GM12878 (cell line): ENCODE data around the gene GRM7. TPM values are rescaled to one million over a fixed set of nuclear protein-coding genes. Genes with fewer than 3 reads are reported as not detected.

Experiments used
- ATAC-seq: fragments of 200-7000 bp; cut with Tn5 transposase; 3 replicates; pipeline ENCODE4 v1.9.1; 2020; ENCODE audit warnings: mild to moderate bottlenecking, moderate library complexity
- BruUV-seq: library from RNA; stranded (reverse); fragments of 400-500 nt; replicated peaks from 2 replicates; lab custom pipeline; 2021; lab: Mats Ljungman, UMichigan
- CTCF ChIA-PET: fragments of 300-600 bp; sonication (Branson Sonifier 250); formaldehyde crosslinking; extraction: SDS; loops from one replicate; lab custom pipeline; 2021; ENCODE audit warnings: inconsistent platforms; lab: Yijun Ruan, JAX
- POLR2A ChIA-PET: fragments of 350-600 bp; formaldehyde crosslinking; extraction: SDS; loops from one replicate; lab custom pipeline; 2021; ENCODE audit warnings: inconsistent platforms; lab: Charles Lee
- RAD21 ChIA-PET: fragments of 300-600 bp; sonication (Branson Sonifier 250); formaldehyde crosslinking; loops from one replicate; lab custom pipeline; 2023; ENCODE audit warnings: antibody characterized with exemption; ENCODE audit not compliant: unreplicated experiment; lab: Charles Lee
- SMC1A ChIA-PET: fragments of 300-600 bp; sonication (Branson Sonifier 250); formaldehyde crosslinking; loops from one replicate; lab custom pipeline; 2023; ENCODE audit not compliant: unreplicated experiment, uncharacterized antibody; lab: Charles Lee
- DNase-seq: peaks from one replicate; pipeline ENCODE4 v3.0.0-alpha.2; 2011; ENCODE audit warnings: low read depth, low spot score
- FAIRE-seq: peaks from 3 replicates; lab custom pipeline; 2011; peaks lifted over from hg19 to GRCh38; lab: Jason Lieb, UNC
- H2AFZ ChIP-seq: 2 replicates; pipeline ENCODE4 v1.6.0; 2011; ENCODE audit warnings: low read depth, low read length, control low read depth; ENCODE audit not compliant: control insufficient read depth
- H3K27ac ChIP-seq: 2 replicates; pipeline ENCODE4 v1.5.1; 2011; ENCODE audit warnings: control low read depth; ENCODE audit not compliant: control insufficient read depth, insufficient read depth
- H3K27me3 ChIP-seq, 2 experiments: replicated peaks in 1 of 2; 2 replicates each; pipeline versions ENCODE4 v1.6.0 to v1.6.1; 2011; ENCODE audit warnings: low read length in 1 of 2; ENCODE audit not compliant: control insufficient read depth in 2 of 2, insufficient read depth in 2 of 2
- H3K36me3 ChIP-seq, 2 experiments: 2 replicates each; pipeline ENCODE4 v1.5.1; 2011; ENCODE audit warnings: low read length in 1 of 2; ENCODE audit not compliant: control insufficient read depth in 2 of 2, insufficient read depth in 2 of 2
- H3K4me1 ChIP-seq: 2 replicates; pipeline ENCODE4 v1.6.1; 2011; ENCODE audit warnings: mild to moderate bottlenecking, low read length, moderate library complexity, mixed read lengths; ENCODE audit not compliant: control insufficient read depth, insufficient read depth
- H3K4me2 ChIP-seq: 2 replicates; pipeline ENCODE4 v1.6.0; 2011; ENCODE audit warnings: control low read depth; ENCODE audit not compliant: control insufficient read depth, insufficient read depth
- H3K4me3 ChIP-seq: fragments of 200-600 bp; sonication (generic); 2 replicates; pipeline ENCODE4 v1.5.1; 2016
- H3K79me2 ChIP-seq: 2 replicates; pipeline ENCODE4 v1.6.0; 2011; ENCODE audit warnings: low read length; ENCODE audit not compliant: control insufficient read depth, insufficient read depth
- H3K9ac ChIP-seq: 2 replicates; pipeline ENCODE4 v1.8.0; 2011; ENCODE audit warnings: low read length, control low read depth, mixed read lengths; ENCODE audit not compliant: control insufficient read depth, insufficient read depth
- H3K9me3 ChIP-seq: replicated peaks from 3 replicates; pipeline ENCODE4 v1.5.1; 2011; ENCODE audit warnings: mild to moderate bottlenecking, low read length; ENCODE audit not compliant: control insufficient read depth, insufficient read depth
- H4K20me1 ChIP-seq: 2 replicates; pipeline ENCODE4 v1.6.0; 2011; ENCODE audit not compliant: control insufficient read depth, insufficient read depth
- ASH2L ChIP-seq: fragments of 300-600, 200-600 bp; sonication (generic); IDR thresholded peaks from 2 replicates; pipeline ENCODE4 v1.6.1; 2017; ENCODE audit warnings: low read depth, mild to moderate bottlenecking, borderline replicate concordance
- CBX5 ChIP-seq: sonication (generic); IDR thresholded peaks from 2 replicates; pipeline ENCODE4 v1.6.1; 2016; ENCODE audit warnings: low read depth, moderate library complexity, mild to moderate bottlenecking, inconsistent platforms
- FOXM1 ChIP-seq: IDR thresholded peaks from 2 replicates; pipeline ENCODE4 v1.6.1; 2012; ENCODE audit warnings: low read depth, mild to moderate bottlenecking, inconsistent platforms, low read length, moderate library complexity
- MEF2B ChIP-seq: fragments of 450-650 bp; IDR thresholded peaks from 2 replicates; pipeline ENCODE4 v1.6.1; 2018; ENCODE audit warnings: mild to moderate bottlenecking, moderate library complexity; ENCODE audit not compliant: partially characterized antibody, poor library complexity, severe bottlenecking
- RAD51 ChIP-seq: fragments of 450-650 bp; IDR thresholded peaks from 2 replicates; pipeline ENCODE4 v1.6.1; 2016; ENCODE audit warnings: moderate library complexity, mild to moderate bottlenecking, inconsistent platforms
- RUNX3 ChIP-seq: IDR thresholded peaks from 2 replicates; pipeline ENCODE4 v1.6.1; 2012; ENCODE audit warnings: low read length, inconsistent platforms
- SIN3A ChIP-seq: IDR thresholded peaks from 2 replicates; pipeline ENCODE4 v1.6.1; 2012; ENCODE audit warnings: low read depth, low read length, improper control_type of control experiment
- SMAD1 ChIP-seq: fragments of 450-650 bp; IDR thresholded peaks from 2 replicates; pipeline ENCODE4 v1.6.1; 2018; ENCODE audit warnings: mild to moderate bottlenecking, low read depth; ENCODE audit not compliant: partially characterized antibody
- SMARCA5 ChIP-seq: fragments of 450-650 bp; IDR thresholded peaks from 2 replicates; pipeline ENCODE4 v1.6.1; 2017; ENCODE audit warnings: mild to moderate bottlenecking
- SPI1 ChIP-seq: IDR thresholded peaks from 2 replicates; pipeline ENCODE4 v1.6.1; 2011; ENCODE audit warnings: low read depth, mild to moderate bottlenecking, low read length, moderate library complexity, borderline replicate concordance; ENCODE audit not compliant: insufficient read depth
- TAF1 ChIP-seq: IDR thresholded peaks from 2 replicates; pipeline ENCODE4 v1.6.1; 2011; ENCODE audit warnings: mild to moderate bottlenecking, low read depth, low read length, borderline replicate concordance
- TBL1XR1 ChIP-seq: IDR thresholded peaks from 2 replicates; pipeline ENCODE4 v1.6.1; 2012; ENCODE audit warnings: low read depth, low read length, improper control_type of control experiment
- YBX1 ChIP-seq: fragments of 450-650 bp; IDR thresholded peaks from 2 replicates; pipeline ENCODE4 v1.6.1; 2016; ENCODE audit warnings: antibody characterized with exemption
- YY1 ChIP-seq: IDR thresholded peaks from 2 replicates; pipeline ENCODE4 v1.6.1; 2011; ENCODE audit warnings: low read depth, mild to moderate bottlenecking, low read length
- ZNF274 ChIP-seq: IDR thresholded peaks from one replicate; pipeline ENCODE4 v1.8.0; 2011; ENCODE audit not compliant: insufficient read length, insufficient read depth
- ZNF622 ChIP-seq: fragments of 450-650 bp; IDR thresholded peaks from 2 replicates; pipeline ENCODE4 v1.6.1; 2017; ENCODE audit warnings: mild to moderate bottlenecking, inconsistent platforms
- WGBS: methylation state at CpG from one replicate; pipeline ENCODE4 v1.1.6; 2016; ENCODE audit warnings: low lambda C conversion rate; ENCODE audit not compliant: insufficient replicate concordance, insufficient coverage; ENCODE audit errors: missing lambda C conversion rate; 5-methylcytosine and 5-hydroxymethylcytosine counted together
- in situ Hi-C: fragments of 300-500 bp; cut with MboI; formaldehyde crosslinking; loops from 9 replicates; pipeline ENCODE4 v1.14.3; 2018; ENCODE audit warnings: mixed read lengths
- intact Hi-C: fragments of 100-400 bp; cut with micrococcal nuclease; formaldehyde crosslinking; loops from one replicate; pipeline ENCODE4 v1.14.2; 2022; ENCODE audit not compliant: unreplicated experiment
- polyA plus RNA-seq, 11 experiments: library from polyadenylated mRNA; depleted of rRNA in 4 of 11; unstranded in 6 of 11; stranded (reverse) in 5 of 11; fragments of >200 nt; fragmentation: Nextera tagmentation in 4 of 11; fragmentation: Illumina TruSeq in 1 of 11; extraction: Ambion mirVana in 4 of 11; extraction: Trizol in 1 of 11; gene quantifications; 1 replicate in 1 of 11; 2 replicates in 10 of 11; pipeline versions ENCODE4 v1.2.1 to v1.2.3, GENCODE V29; 2011 to 2016; ENCODE audit warnings: inconsistent platforms in 2 of 11, missing spikeins in 2 of 11, low read depth in 1 of 11
- total RNA-seq, 4 experiments: library from RNA; depleted of rRNA in 3 of 4; stranded (reverse); fragments of >200 nt in 3 of 4; fragmentation: Illumina TruSeq in 1 of 4; extraction: Trizol in 1 of 4; gene quantifications; 2 replicates each; pipeline versions ENCODE4 v1.2.1 to v1.2.3, GENCODE V29; 2013 to 2021
- TF ChIP-seq, protein P1 (sequence below): fragments of 450-650 bp; IDR thresholded peaks from 2 replicates; pipeline ENCODE4 v1.6.1; 2017; ENCODE audit warnings: mild to moderate bottlenecking, low read depth, inconsistent platforms; ENCODE audit not compliant: poor library complexity, severe bottlenecking
- TF ChIP-seq, protein P2 (sequence below): fragments of 450-650 bp; IDR thresholded peaks from 2 replicates; pipeline ENCODE4 v1.6.1; 2017; ENCODE audit warnings: mild to moderate bottlenecking
- TF ChIP-seq, protein P3 (sequence below): fragments of 450-650 bp; conservative IDR thresholded peaks from 2 replicates; pipeline ENCODE4 v1.6.1; 2017; ENCODE audit warnings: mild to moderate bottlenecking, moderate library complexity

The GRM7 gene
- total and polyA plus RNA-seq, 10 of the 15 experiments (the other 5 are each of a cell fraction or from before 2014, with no cell fraction given), result not detected

DNA sequence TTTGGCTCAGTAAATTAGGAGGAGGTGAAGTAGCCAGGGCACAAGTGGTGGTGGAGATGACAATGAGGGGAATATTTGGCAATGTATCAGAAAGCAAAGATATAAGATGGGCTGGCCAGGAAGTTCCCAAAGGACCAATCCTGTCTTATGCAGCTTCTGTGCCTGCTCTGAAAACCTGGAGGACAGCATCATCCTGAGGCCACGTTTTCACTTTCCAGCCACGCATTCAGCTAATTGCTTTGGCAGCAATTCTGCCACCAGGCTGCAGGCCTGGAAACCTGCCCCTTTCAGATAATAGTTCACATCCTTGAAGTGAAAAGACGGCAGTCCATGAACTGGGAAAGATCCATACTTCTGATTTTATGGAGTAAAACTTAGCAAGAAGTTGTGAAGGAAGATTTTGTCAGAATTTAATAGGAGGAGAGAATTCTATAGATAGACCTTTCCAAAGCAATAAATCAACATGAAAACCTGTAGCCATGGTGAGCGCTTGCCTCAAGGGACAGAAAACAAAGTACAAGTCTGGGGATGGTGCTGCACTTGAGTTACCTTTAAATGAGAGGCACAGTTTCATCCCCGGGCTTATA, 682.5 kb downstream of the GRM7 start (continued):
- TF ChIP-seq, protein P1, sequence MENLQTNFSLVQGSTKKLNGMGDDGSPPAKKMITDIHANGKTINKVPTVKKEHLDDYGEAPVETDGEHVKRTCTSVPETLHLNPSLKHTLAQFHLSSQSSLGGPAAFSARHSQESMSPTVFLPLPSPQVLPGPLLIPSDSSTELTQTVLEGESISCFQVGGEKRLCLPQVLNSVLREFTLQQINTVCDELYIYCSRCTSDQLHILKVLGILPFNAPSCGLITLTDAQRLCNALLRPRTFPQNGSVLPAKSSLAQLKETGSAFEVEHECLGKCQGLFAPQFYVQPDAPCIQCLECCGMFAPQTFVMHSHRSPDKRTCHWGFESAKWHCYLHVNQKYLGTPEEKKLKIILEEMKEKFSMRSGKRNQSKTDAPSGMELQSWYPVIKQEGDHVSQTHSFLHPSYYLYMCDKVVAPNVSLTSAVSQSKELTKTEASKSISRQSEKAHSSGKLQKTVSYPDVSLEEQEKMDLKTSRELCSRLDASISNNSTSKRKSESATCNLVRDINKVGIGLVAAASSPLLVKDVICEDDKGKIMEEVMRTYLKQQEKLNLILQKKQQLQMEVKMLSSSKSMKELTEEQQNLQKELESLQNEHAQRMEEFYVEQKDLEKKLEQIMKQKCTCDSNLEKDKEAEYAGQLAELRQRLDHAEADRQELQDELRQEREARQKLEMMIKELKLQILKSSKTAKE, result no peak
- TF ChIP-seq SMAD1 (no peak), FOXM1 (no peak), YBX1 (no peak), ASH2L (no peak)

DNA sequence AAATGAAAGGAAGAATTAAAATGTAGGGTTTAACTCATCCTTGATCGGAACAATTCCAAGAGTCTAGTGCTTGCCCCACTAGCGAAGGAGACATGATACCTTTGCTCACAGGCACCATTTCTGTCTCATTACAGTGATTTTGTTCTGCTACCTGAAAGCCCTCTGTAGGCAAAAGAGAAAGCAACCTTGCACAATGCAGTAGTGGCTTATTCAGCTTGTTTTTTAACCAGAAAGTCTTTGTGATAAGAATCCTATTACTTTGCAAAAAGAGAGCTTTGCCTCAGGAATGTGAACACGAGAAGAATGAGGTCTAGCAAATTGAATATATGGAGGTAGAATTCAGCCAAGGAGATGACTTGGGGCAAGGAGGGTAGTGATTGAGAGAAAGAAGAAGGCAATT, 684.4 kb downstream of the GRM7 start:
- SMC1A ChIA-PET, result interaction anchor here (1.0 kb wide), 1 partner anchor 44 kb away, joined by 3 read pairs; no protein-coding TSS in a partner anchor
- TF ChIP-seq MEF2B, result no peak
- TF ChIP-seq, protein P2, sequence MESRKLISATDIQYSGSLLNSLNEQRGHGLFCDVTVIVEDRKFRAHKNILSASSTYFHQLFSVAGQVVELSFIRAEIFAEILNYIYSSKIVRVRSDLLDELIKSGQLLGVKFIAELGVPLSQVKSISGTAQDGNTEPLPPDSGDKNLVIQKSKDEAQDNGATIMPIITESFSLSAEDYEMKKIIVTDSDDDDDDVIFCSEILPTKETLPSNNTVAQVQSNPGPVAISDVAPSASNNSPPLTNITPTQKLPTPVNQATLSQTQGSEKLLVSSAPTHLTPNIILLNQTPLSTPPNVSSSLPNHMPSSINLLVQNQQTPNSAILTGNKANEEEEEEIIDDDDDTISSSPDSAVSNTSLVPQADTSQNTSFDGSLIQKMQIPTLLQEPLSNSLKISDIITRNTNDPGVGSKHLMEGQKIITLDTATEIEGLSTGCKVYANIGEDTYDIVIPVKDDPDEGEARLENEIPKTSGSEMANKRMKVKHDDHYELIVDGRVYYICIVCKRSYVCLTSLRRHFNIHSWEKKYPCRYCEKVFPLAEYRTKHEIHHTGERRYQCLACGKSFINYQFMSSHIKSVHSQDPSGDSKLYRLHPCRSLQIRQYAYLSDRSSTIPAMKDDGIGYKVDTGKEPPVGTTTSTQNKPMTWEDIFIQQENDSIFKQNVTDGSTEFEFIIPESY, result no peak
- TF ChIP-seq CBX5, result no peak
- no peak for TF ChIP-seq ZNF622
- no peak for TF ChIP-seq SPI1
- TF ChIP-seq ZNF274, result no peak
- TF ChIP-seq SMARCA5, result no peak
- no peak for TF ChIP-seq SMAD1
- TF ChIP-seq RUNX3, result no peak
- no peak for TF ChIP-seq YY1
- TF ChIP-seq TBL1XR1, result no peak
- no peak for TF ChIP-seq RAD51
- TF ChIP-seq TAF1, result no peak
- TF ChIP-seq SIN3A, result no peak
- TF ChIP-seq, protein P3, sequence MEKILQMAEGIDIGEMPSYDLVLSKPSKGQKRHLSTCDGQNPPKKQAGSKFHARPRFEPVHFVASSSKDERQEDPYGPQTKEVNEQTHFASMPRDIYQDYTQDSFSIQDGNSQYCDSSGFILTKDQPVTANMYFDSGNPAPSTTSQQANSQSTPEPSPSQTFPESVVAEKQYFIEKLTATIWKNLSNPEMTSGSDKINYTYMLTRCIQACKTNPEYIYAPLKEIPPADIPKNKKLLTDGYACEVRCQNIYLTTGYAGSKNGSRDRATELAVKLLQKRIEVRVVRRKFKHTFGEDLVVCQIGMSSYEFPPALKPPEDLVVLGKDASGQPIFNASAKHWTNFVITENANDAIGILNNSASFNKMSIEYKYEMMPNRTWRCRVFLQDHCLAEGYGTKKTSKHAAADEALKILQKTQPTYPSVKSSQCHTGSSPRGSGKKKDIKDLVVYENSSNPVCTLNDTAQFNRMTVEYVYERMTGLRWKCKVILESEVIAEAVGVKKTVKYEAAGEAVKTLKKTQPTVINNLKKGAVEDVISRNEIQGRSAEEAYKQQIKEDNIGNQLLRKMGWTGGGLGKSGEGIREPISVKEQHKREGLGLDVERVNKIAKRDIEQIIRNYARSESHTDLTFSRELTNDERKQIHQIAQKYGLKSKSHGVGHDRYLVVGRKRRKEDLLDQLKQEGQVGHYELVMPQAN, result no peak

More for the DNA sequence above, 684.4 kb downstream of the GRM7 start:
- Histone ChIP-seq H3K27ac (no peak overlapping the region), H3K79me2 (no peaks in the 10 kb centered on the region), H2AFZ (no peak overlapping the region), H3K9ac (no peak overlapping the region), H3K36me3 (no peaks in the 10 kb centered on the region), H4K20me1 (no peaks in the 10 kb centered on the region), H3K4me2 (no peak overlapping the region), H3K9me3 (no peaks in the 10 kb centered on the region), H3K4me1 (no peaks in the 10 kb centered on the region), H3K27me3 (no peaks in the 10 kb centered on the region), H3K4me3 (no peak overlapping the region)
- FAIRE-seq (no peak), DNase-seq (no peak), ATAC-seq (no peak)
- in situ Hi-C loops, result no loop called here
- CTCF ChIA-PET, result interaction anchor here (0.9 kb wide), 1 partner anchor 9 kb away, joined by 4 read pairs; no protein-coding TSS in a partner anchor
- POLR2A ChIA-PET, result no interaction called here
- intact Hi-C loops, result no loop called here
- RAD21 ChIA-PET, result interaction anchor here (0.7 kb wide), 1 partner anchor 40 kb away, joined by 3 read pairs; no protein-coding TSS in a partner anchor
- no TSS peak for BruUV-seq
- 31% methylated on average over 3 of the region's 3 CpGs for WGBS
